Activated naive CD4-positive, alpha-beta T cell treated with anti-CD3 and anti-CD28 coated beads, Interleukin-2, amount 50 U/mL, for 72 hours (primary cell): ENCODE measurements around the gene FAM171A1. TPM values are rescaled to one million over a fixed set of nuclear protein-coding genes. Genes with fewer than 3 reads are reported as not detected.
"Not testable (repeated sequence)": the region's sequence is repeated elsewhere in the genome, so short reads cannot be mapped to it uniquely, and the experiment has no call there.

Experiments used
- ATAC-seq, 2 donors: fragments of 150-1000 bp; cut with Tn5 transposase; 2 replicates each; pipeline ENCODE4 v1.10.0; 2021; ENCODE audit warnings: mild to moderate bottlenecking in 2 of 2, moderate library complexity in 2 of 2
- DNase-seq, 2 donors: peaks; one replicate each; pipeline ENCODE4 v3.0.0; 2021 to 2022; ENCODE audit warnings: low spot score in 2 of 2
- H3K27ac Mint-ChIP-seq, 2 donors: one replicate each; pipeline ENCODE4 v1.8.0; 2022; ENCODE audit warnings: mild to moderate bottlenecking in 2 of 2, mixed read lengths in 2 of 2
- H3K36me3 Mint-ChIP-seq, 2 donors: one replicate each; pipeline ENCODE4 v1.8.0; 2022; ENCODE audit warnings: mixed read lengths in 2 of 2
- H3K9me3 Mint-ChIP-seq, 2 donors: one replicate each; pipeline ENCODE4 v1.8.0; 2022; ENCODE audit warnings: mixed read lengths in 2 of 2
- total RNA-seq, 2 donors: library from RNA; stranded (reverse); gene quantifications; one replicate each; pipeline ENCODE4 v1.2.3, GENCODE V29; 2022

FAM171A1 gene
- total RNA-seq, 2 donors from 2014 or later: 3.7 to 4.9 TPM

DNA sequence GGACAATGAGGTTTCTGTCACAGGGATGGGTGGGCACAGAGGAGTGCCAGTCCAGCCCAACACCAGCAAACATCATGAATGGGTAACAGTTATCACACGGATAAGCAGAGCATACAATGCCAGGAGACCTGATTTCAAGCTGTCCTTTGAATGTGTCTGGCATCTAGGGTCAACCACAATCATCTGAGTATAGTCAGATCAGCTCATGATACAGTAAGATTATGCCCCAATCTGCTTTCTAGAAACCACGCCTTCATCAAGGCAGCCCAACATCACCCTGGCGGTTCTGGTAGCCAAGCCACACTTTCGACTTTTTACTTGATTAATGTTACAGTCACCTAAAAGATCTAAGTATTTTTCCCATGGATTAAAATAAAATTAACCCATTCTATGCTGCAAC is 10.5 kb downstream of the FAM171A1 start:
- Mint-ChIP-seq H3K9me3 (peaks cover 0 to 6% of the 10 kb centered on the region in 2 donors), H3K27ac (no peak overlapping the region), H3K36me3 (no peaks in the 10 kb centered on the region)
- DNase-seq (no peak), ATAC-seq (peak; percentile 49 to 60)

DNA sequence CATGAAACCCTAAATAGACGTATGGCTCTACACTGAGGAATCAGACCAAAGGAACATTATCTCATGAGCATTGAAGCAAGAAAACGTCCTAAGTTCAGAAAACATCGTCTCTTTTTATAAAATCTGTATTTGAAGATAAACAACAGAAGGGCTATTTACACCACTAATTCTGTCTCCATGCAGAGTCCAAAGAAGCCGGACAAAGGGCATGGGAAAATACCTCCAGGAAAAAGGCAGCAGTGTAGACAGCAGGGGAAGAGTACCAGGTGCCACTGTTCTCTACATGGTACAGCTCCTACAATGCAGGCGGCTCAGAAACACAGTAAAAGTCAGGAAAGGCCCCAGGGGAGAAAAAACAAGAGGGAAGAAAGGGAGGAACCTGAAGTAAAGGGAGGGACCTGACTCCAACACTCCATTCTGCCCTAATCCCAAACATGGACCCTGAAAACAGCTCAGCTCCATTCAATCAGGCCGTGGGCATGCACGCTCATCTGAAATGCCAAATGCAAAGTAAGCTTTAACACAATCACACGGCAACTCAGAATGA is 17.5 kb downstream of the FAM171A1 start:
- DNase-seq (no peak), ATAC-seq (no peak)
- H3K36me3 Mint-ChIP-seq: no peaks in the 10 kb centered on the region
- H3K27ac Mint-ChIP-seq: no peak overlapping the region
- no peaks in the 10 kb centered on the region for H3K9me3 Mint-ChIP-seq

- ATAC-seq (no peak), DNase-seq (no peak)
- Mint-ChIP-seq H3K27ac (no peak overlapping the region), H3K36me3 (no peaks in the 10 kb centered on the region), H3K9me3 (no peaks in the 10 kb centered on the region)
These were observed 18.3 kb downstream of the FAM171A1 start for GRCh38 chr10:15352836-15353235.

GRCh38 chr10:15352201-15352600 is 18.9 kb downstream of the FAM171A1 start:
- no peaks in the 10 kb centered on the region for H3K9me3 Mint-ChIP-seq

DNA sequence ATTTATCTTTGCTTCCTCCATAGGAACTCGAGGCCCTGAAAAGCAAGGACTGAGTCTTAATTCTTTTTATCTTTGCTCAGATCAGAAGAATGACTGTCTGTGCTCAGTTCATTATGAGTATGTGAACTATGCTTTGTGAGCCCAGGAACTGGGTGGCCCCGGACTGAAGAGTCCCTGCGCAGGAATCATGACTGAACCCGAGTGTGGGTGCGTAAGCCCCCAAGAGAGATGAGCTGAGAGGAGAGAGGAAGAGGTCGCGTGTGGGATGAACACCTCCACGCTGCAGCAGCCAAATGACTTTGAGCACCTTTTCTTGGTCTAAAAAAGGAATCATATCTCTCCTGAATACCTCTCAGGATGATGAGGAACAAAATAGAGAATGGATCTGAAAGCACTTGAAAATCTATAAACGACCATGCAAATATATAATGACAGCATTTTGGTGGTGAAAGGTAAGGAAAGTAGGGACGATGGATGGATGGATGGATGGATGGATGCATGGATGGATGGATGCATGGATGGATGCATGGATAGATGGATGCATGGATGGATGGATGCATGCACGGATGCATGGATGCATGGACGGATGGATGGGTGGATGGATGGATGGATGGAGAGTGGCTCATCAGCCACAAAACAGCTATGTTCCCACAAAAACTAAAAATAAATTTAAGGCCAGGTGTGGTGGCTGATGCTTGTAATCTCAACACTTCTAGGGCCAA is 19.8 kb downstream of the FAM171A1 start:
- Mint-ChIP-seq H3K27ac (no peak overlapping the region), H3K9me3 (no peaks in the 10 kb centered on the region), H3K36me3 (no peaks in the 10 kb centered on the region)
- DNase-seq (no peak), ATAC-seq (peak in 1 of 2 donors; percentile 41)

More at GRCh38 chr10:15352201-15352600, 18.9 kb downstream of the FAM171A1 start:
- Mint-ChIP-seq H3K27ac (no peak overlapping the region), H3K36me3 (no peaks in the 10 kb centered on the region)
- DNase-seq: no peak
- ATAC-seq: no peak

- Mint-ChIP-seq H3K9me3 (no peaks in the 10 kb centered on the region), H3K36me3 (no peaks in the 10 kb centered on the region), H3K27ac (no peak overlapping the region)
- DNase-seq (no peak), ATAC-seq (no peak)
These were observed 22.0 kb downstream of the FAM171A1 start for GRCh38 chr10:15349112-15349511.

DNA sequence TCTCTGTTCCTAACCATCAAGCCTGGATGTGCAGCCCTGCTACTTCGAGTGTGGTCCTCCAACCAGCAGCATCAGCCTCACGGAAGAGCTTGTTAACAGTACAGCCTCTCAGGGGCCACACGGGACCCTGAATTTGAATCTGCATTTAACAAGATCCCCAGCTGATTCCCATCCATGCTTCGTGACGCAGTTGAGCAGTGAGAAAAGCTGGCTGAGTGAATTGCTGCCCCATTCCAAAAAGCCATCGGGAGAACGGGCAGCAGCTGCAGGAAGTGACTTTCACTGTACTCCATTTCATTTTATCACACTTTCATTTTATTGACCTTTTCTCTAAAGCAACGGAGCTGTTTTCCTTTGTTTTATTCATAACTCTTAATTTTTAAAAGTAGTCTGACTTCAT is 22.5 kb downstream of the FAM171A1 start:
- Mint-ChIP-seq H3K27ac (no peak overlapping the region), H3K36me3 (no peaks in the 10 kb centered on the region), H3K9me3 (no peaks in the 10 kb centered on the region)
- DNase-seq (peak in 1 of 2 donors; percentile 25), ATAC-seq (no peak)

DNA sequence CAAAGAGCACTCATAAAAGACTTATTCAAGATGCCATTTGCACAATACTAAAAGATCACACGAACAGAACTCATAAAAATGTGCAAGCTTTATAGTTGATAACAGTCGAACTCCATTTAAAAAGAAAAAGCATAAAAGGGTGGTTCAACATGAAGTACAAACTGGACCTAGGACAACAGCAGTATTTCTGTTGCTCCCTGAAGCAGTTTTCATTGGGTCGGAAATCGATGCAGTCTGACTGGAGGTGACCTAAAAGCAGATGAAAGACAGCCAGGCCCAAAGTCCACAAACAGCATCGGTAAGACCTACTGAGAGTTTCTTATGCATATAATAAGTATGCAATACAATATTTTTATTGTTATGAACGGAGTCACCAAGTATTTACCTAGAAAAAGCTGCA is 23.9 kb downstream of the FAM171A1 start:
- Mint-ChIP-seq H3K9me3 (no peaks in the 10 kb centered on the region), H3K36me3 (no peaks in the 10 kb centered on the region), H3K27ac (no peak overlapping the region)
- no peak for ATAC-seq
- no peak for DNase-seq

DNA sequence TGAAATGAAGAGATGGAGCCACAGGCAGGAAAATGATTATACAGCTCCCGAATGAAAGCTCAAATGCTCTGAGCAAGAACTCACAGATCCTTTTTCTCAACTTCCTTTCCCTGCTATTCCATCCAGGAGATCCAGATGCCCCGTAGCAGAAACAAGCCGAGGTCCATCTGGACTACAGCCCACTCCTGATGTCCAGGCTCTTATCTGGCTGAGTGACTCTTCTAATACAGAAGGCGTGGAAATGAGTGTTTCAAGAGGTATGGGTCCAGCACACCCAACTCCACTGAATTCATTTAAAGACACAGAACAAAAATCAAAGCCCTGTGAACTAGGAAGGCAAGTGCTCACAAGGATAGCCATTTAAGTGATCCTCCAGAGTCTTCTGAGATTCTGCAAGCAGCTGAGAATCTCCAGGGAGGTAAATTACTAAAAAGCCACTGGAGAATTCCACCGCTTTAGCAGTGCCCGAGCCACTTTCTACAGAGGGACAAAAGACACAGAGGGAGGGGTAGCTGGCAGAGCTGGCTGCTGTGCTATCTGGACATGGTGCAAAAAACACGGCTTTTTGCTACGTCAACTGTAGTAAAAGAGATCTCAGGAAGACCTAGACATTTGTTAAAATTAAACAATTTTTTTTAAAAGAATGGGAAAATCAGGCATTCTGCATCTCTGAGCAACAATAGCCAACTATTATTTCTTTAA is 24.5 kb downstream of the FAM171A1 start:
- Mint-ChIP-seq H3K36me3 (no peaks in the 10 kb centered on the region), H3K9me3 (no peaks in the 10 kb centered on the region), H3K27ac (no peak overlapping the region)
- ATAC-seq: no peak
- no peak for DNase-seq

DNA sequence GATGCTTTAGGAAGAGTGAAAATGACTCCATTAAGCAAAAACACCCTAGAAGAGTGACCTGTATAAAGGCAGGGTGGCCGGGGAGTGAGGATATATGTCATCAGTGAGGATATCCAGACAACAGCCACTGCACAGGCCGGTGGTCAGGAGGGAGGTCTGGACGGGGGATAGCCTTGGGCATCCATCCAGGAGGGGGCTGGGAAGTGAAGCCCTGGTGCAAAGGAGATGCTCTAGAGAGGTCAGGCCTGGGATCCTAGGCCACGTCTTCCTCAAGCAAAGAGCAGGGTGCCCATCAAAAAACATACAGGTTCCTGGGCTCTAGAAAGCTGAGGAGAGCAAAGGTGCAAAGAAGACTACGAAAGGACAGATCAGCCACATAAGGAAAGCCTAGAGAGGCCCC is 25.6 kb downstream of the FAM171A1 start:
- no peaks in the 10 kb centered on the region for H3K36me3 Mint-ChIP-seq
- no peak for DNase-seq
- ATAC-seq: no peak
- H3K27ac Mint-ChIP-seq: no peak overlapping the region
- H3K9me3 Mint-ChIP-seq: no peaks in the 10 kb centered on the region

- no peaks in the 10 kb centered on the region for H3K36me3 Mint-ChIP-seq
- DNase-seq (no peak), ATAC-seq (no peak)
- no peak overlapping the region for H3K27ac Mint-ChIP-seq
- H3K9me3 Mint-ChIP-seq: no peaks in the 10 kb centered on the region
These were observed 26.2 kb downstream of the FAM171A1 start for GRCh38 chr10:15344876-15345285.

DNA sequence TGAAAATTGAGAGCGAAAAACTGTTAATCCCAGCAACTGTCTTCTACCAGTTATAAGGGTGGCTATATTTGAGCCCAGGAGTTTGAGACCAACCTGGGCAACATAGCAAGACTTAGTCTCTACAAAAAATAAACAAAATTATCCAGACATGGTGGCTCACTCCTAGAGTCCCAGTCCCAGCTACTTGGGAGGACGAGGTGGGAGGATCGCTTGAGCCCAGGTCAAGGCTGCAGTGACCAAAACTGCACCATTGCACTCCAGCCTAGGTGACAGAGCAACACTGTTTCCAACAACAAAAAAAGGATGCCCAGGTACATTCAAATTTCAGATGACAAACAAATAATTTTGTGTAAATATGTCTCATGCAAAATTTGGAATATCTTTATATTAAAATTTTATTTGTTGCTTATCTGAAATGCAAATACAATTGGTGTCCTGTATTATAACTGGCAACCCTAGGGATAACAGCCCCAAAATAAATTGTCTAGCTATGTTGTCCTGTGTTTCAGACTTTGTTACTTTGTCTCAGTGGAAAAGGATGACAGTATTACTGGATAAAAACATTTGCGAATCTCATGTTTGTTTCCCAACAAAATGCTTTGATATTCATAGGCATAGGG is 26.7 kb downstream of the FAM171A1 start:
- no peaks in the 10 kb centered on the region for H3K36me3 Mint-ChIP-seq
- DNase-seq (no peak), ATAC-seq (no peak)
- no peak overlapping the region for H3K27ac Mint-ChIP-seq
- no peaks in the 10 kb centered on the region for H3K9me3 Mint-ChIP-seq

DNA sequence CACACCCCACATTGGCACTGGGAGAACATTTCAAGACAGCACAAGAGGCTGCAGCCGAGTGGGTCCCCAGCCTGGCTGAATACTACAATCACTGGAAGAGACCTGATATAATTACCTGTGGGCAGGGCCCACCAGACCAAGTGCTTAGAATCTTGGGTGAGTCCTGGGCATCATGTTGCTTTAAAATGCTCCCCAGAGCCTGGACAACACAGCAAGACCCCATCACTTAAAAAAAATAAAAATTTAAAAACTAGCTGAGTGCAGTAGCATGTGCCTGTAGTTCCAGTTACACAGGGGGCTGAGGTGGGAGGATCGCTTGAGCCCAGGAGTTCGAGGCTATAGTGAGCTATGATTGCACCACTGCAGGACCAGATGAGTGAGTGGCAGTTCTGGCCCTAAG is 28.1 kb downstream of the FAM171A1 start:
- no peaks in the 10 kb centered on the region for H3K9me3 Mint-ChIP-seq
- no peaks in the 10 kb centered on the region for H3K36me3 Mint-ChIP-seq
- H3K27ac Mint-ChIP-seq: peak overlapping the region in 1 of 2 donors; percentile 44
- ATAC-seq: no peak
- DNase-seq: peak in 1 of 2 donors; percentile 25

DNA sequence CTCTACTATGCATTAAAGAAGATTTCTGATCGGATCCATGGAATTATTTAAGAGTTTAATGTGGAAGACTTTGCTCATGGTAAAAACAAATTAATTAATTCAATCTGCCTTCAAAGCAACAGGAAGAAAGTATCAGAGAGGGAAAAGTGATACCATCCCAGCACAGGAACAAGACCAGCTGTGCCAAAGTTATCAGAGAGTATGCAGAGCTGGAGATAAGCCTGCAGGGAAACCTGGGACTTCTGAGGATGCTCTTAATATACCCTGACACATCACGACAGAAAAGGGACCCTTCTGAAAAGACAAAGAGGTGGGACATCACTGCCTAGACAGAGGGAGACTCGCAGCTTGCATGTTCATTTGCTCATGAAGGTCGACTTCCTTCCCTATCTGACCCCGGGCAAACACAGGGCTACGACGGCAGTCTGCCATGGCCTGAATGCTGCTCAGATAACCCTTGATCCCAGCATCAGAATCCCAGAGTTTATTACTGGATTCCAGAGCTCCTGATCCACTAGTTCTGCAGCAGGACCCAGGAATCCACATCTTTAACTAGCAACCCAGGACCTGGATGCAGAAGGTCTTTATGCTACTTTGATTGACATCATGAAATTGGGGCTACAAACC is 29.5 kb downstream of the FAM171A1 start:
- no peaks in the 10 kb centered on the region for H3K36me3 Mint-ChIP-seq
- ATAC-seq: no peak
- no peak for DNase-seq
- no peak overlapping the region for H3K27ac Mint-ChIP-seq
- no peaks in the 10 kb centered on the region for H3K9me3 Mint-ChIP-seq

DNA sequence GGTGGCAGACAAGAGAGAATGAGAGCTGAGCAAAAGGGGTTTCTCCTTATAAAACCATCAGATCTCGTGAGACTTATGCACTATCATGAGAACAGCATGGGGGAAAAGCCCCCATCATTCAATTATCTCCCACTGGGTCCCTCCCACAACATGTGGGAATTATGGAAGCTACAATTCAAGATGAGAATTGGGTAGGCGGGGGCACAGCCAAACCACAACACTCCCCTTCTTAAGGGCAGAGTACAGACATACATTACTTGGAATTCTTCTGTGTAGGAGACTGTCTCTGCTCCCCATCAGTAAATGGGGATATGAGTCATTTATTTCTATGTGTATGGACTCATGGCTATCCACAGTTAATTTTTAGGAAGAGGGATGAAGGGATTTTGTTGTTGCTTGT is 31.2 kb downstream of the FAM171A1 start:
- H3K27ac Mint-ChIP-seq: no peak overlapping the region
- no peak for DNase-seq
- H3K9me3 Mint-ChIP-seq: no peaks in the 10 kb centered on the region
- ATAC-seq: no peak
- H3K36me3 Mint-ChIP-seq: no peaks in the 10 kb centered on the region

DNA sequence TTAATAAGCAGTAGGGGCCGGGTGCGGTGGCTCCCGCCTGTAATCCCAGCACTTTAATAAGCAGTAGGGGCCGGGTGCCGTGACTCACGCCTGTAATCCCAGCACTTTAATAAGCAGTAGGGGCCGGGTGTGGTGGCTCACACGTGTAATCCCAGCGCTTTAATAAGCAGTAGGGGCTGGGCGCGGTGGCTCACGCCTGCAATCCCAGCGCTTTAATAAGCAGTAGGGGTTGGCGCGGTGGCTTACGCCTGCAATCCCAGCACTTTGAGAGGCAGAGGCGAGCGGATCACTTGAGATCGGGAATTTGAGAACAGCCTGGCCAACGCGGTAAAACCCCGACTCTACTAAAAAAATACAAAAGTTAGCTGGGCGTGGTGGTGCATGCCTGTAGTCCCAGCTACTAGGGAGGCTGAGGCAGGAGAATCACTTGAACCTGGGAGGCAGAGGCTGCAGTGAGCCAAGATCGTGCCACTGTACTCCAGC is 33.6 kb downstream of the FAM171A1 start:
- ATAC-seq, H3K9me3 Mint-ChIP-seq, H3K36me3 Mint-ChIP-seq, H3K27ac Mint-ChIP-seq, DNase-seq: not testable (repeated sequence)

DNA sequence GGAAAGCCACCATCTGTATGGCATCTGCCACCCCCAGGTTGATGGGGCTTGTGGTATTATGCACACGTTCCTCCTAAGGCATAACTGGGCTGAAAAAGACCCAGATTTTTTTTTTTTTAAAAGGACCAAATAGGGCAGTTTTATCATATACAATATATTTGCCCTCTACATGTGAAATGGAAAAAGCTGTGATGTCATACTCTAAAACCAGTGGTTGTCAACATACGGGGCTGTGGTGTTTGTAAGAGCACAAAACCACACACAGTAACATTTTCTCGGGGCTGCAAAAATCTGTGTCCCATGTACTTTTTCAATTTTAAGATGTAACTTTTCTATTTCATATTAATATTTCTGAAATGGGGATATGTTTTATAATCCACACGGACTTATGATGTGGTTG is 34.9 kb downstream of the FAM171A1 start:
- DNase-seq (no peak), ATAC-seq (no peak)
- no peaks in the 10 kb centered on the region for H3K9me3 Mint-ChIP-seq
- no peaks in the 10 kb centered on the region for H3K36me3 Mint-ChIP-seq
- H3K27ac Mint-ChIP-seq: no peak overlapping the region
